Measurements from ENCODE around the gene DNPH1.

DNPH1 gene

DNA sequence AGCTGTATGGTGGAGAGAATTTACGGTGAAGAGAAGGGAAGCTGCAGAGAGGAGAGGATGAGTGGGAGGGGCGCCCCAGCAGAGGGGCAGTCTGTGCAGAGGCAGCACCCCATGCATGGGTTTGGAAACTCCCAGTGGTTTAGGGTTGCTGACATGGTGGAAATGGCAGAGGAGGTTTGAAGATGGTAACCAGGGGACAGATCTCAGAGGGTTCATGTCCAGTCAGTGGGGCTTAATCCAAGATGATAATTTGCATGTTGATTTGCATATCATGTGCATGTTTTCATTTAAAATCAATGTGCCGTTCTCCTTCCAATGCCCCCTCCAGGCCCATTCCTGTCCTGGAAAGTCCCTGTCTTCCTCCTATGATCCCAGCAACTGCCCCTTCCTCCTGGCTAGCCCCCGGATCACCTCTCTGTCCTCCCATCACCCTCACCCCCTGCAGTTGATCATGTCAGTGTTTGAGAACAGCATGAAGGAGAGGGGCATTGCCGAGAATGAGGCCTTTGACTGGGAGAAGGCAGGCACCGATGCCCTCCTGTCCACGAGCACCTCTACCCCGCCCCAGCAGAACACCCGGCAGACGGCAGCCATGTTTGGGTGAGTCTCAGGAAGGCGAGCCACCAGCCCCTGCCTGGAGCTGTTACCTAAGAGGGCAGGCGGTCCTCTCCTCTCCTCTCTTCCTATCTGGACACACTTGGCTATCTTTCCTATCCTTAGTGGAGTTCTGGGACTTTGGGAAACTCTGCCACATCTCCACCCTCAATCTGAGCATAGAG, 28.3 kb upstream of the DNPH1 start:
- no peak overlapping the region for H3K27ac ChIP-seq
- TF ChIP-seq, protein P1, sequence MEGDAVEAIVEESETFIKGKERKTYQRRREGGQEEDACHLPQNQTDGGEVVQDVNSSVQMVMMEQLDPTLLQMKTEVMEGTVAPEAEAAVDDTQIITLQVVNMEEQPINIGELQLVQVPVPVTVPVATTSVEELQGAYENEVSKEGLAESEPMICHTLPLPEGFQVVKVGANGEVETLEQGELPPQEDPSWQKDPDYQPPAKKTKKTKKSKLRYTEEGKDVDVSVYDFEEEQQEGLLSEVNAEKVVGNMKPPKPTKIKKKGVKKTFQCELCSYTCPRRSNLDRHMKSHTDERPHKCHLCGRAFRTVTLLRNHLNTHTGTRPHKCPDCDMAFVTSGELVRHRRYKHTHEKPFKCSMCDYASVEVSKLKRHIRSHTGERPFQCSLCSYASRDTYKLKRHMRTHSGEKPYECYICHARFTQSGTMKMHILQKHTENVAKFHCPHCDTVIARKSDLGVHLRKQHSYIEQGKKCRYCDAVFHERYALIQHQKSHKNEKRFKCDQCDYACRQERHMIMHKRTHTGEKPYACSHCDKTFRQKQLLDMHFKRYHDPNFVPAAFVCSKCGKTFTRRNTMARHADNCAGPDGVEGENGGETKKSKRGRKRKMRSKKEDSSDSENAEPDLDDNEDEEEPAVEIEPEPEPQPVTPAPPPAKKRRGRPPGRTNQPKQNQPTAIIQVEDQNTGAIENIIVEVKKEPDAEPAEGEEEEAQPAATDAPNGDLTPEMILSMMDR (IDR thresholded peaks at IDR 0.05), result no peak
- no peak for DNase-seq (ENCODE audit: low spot score)

DNA sequence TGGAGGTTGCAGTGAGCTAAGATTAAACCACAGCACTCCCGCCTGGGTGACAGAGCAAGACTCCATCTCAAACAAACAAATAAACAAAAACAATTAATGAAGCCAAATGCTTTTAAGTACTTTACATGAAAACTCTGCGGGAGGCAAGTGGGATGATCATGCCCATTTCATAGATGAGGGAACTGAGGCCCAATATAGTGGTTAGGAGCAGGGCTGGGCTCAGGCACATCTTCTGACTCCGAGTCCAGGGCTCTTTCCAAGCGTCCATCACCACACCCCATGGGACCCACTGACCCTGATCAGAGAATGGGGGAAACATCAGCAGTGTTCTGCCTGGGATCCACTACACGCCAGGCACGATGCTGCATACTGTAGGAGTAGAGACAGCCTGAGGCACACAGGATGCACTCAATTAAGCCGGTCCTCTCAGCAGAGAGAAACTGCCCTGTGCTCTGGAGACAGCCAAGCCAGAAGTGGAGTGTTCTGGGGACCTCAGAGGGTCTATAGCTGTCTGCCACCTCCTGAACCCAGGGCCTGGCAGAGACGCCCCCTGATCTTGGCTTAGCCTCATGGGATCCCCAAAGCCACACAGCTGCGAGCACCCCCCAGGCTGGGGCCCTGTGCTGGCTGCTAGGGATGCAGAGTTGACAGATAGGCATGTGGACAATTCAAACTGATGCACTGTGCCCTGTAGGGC, 27.5 kb upstream of the DNPH1 start:
- no peak overlapping the region for H3K4me3 ChIP-seq
- TF ChIP-seq, protein P1 (IDR thresholded peaks at IDR 0.05), result no peak
- no peak overlapping the region for H3K27ac ChIP-seq
- no peak for DNase-seq (ENCODE audit: low spot score)

More for the DNA sequence above, 28.3 kb upstream of the DNPH1 start:
- no peak overlapping the region for H3K4me3 ChIP-seq

- Histone ChIP-seq H3K4me3 (no peak overlapping the region), H3K27ac (no peak overlapping the region)
- TF ChIP-seq, protein P1 (IDR thresholded peaks at IDR 0.05), result no peak
- DNase-seq (ENCODE audit: low spot score), result no peak
Measured at GRCh38 chr6:43255408-43256054, 26.2 kb upstream of the DNPH1 start.

DNA sequence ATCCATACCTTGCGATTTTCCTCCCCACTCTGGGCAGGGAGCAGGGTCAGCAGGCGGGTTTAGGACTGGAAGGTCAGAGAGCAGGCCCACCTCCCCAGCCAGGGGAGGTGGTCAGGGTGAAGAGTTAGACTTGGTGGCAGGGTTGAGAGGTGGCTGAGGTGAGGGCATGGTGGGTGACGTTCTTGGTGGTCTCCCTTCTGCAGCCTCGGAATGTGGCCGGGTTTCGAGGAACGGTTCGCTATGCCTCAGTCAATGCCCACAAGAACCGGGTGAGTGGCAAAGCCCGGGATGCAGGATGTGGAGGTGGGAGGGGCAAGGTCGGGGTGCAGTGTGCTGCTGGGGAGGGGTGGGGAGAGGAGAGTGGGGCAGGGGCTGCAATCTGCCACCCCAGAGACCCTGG, 25.6 kb upstream of the DNPH1 start:
- H3K27ac ChIP-seq, result no peak overlapping the region
- H3K4me3 ChIP-seq, result no peak overlapping the region
- DNase-seq (ENCODE audit: low spot score), result no peak
- TF ChIP-seq, protein P1 (IDR thresholded peaks at IDR 0.05), result no peak

DNA sequence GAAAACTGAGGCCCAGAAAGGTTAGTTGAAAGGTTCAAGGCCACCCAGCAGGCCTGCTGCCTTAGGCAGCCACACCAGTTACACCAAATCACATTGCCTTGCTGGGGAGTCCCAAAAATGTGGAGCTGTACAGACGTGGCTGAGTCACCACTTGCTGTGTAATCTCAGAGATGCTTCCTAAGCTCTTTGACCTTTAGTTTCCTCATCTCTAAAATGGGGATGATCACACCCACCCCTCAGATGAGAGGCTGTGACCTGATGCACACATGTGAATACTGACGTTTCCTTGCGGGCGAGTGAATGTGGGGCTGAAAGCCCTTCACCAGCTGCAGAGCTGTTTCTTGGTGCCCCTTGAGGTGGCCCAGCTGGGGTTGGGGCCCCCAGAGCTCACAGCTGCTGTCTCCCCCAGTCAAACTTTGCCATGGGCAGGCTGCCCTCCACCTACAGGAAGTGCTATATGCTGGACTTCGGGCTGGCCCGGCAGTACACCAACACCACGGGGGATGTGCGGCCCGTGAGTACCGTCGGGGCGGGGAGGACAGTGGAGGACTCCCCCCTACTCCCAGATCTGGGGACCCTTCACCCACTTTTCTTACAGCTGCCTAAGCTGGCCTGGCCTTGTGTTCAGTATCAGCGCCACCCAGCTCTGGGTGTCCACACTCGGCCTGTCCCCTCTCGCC, 25.0 kb upstream of the DNPH1 start:
- TF ChIP-seq, protein P1 (IDR thresholded peaks at IDR 0.05), result no peak

DNA sequence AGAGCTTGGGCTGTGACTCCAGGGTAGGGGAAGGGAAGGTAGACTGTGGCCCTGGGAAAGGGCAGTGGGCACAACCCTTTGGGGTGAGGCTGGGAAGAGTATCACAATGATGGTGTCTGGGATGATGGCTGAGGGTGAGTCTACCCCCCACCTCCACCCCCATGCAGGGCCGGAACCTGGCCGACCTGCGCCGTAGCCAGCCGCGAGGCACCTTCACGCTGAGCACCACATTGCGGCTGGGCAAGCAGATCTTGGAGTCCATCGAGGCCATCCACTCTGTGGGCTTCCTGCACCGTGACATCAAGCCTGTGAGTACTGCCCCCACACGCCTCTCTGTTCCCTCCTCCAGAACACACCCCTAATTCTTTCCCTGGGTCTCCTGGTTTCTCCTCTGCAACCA, 24.1 kb upstream of the DNPH1 start:
- no peak overlapping the region for H3K27ac ChIP-seq
- DNase-seq (ENCODE audit: low spot score), result no peak
- TF ChIP-seq, protein P1 (IDR thresholded peaks at IDR 0.05), result no peak
- H3K4me3 ChIP-seq, result no peak overlapping the region

More for the DNA sequence above, 25.0 kb upstream of the DNPH1 start:
- DNase-seq (ENCODE audit: low spot score), result no peak
- no peak overlapping the region for H3K27ac ChIP-seq
- no peak overlapping the region for H3K4me3 ChIP-seq
